GM04504 (cell line): ENCODE data around the gene ST6GALNAC3.
A peak's percentile ranks its signal among the peaks of the same experiment; 100 is the strongest.

Source experiments
- DNase-seq: peaks from one replicate; pipeline ENCODE4 v3.0.0-alpha.2; 2012; ENCODE audit warnings: low read depth

ST6GALNAC3 gene

DNA sequence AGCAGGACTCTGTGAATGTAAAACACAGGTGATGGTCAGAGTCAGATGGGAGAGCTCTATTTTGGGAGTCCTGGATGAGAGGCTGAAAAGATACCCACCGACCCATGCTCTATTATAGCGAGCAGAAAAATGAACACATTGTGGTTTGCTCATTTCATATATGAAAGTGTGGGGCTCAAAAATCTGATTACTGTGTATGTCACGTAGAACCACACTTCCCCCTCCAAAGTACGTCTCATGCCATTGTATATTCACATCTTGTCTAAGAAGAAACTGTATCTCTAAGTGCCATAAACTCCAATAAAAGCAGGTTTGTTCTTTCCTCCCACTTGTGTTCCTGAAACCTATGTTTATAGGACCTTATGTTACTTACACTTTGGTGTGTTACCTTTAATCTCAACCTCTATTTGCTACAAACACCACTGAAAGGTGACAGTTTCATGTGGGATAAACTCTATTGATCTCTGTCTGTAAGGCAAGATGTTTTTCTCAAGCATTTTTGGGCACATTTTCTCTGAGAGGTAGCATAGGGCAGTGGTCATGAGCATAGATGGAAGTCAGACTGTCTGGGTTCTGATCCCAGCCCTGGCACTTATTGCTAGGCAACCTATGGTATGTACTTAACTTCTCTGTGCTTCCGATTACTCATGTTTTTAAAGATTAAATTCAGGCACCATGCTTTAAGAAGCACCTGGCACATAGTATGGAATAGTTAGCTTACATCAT lies 214.4 kb downstream of the ST6GALNAC3 start:
- DNase-seq, result no peak

DNA sequence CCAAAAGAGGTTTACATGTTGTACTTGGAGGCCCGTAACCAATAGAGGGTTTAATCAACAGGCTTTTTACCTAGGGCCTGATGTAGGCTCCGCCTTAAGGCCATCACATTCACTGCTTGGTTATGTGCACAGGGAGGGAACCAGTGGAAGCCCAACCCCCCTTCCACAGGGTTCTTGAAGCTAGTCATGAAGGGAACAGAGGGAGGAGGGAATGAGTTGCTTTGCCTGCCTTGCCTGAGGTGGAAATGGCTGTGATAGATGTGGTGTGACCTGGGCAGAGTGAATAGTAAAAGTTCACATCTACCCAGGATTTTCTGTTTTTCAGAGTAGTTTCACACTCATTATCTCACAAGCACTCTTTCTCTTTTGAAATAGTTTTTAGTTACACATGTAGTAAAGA lies 215.1 kb downstream of the ST6GALNAC3 start:
- DNase-seq, result no peak

DNA sequence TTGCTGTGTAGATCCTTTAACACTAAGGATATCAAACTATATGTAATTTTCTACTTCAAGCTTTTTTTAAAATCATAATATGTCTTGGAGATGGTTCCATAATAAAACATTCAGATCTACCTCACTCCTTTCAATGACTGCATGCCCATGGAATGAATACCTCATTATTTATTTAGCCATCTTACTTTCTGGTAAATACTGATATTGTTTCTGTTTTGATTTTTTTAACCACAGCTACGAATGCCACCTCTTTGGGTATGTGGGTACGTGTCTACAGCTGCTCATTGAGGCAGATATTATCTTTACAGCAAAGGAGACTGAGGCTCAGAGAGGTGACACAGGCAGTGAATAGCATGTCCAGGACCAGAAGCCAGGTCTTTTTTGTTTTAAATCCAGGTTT lies 215.7 kb downstream of the ST6GALNAC3 start:
- no peak for DNase-seq

- no peak for DNase-seq
These were observed 216.6 kb downstream of the ST6GALNAC3 start for GRCh38 chr1:76291191-76291590.

GRCh38 chr1:76291737-76292136 lies 217.2 kb downstream of the ST6GALNAC3 start:
- no peak for DNase-seq

DNA sequence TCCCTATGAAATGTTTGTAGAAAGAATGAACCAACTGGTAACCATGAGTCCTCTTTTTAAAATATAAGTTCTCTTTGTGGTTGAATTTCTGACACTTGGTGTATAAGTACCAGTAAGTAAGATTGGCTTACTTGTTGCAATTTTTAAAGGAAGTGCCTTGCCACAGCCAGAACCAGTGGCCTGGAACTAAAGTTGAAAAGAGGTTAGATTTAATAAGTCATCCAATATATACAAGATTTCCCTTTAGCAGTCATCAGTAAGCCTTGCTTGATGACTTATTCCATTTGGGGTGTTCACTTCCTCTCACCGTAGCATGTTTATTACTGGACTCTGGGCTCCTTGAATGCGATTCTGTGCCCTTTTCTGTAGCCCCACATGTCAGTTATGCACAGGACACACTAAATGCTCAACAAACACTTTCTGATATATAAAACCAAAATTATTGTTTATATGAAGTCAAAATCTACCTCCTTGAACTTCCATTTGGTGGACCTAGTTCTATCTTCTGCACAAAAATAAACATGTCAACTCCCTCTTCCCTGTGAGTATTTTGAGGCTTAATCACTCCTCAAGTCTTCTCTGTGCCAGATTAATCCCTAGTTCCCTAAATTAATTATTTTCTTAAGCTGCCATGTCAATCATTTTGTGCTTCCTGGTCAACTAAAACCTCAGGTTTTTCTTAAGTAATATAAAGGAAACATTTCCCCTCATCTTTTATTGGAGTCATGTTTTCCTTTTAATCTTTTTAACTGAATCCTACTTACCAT lies 218.1 kb downstream of the ST6GALNAC3 start:
- no peak for DNase-seq

- no peak for DNase-seq
These were observed 219.3 kb downstream of the ST6GALNAC3 start for GRCh38 chr1:76293831-76294230.

- no peak for DNase-seq
These were observed 220.1 kb downstream of the ST6GALNAC3 start for GRCh38 chr1:76294482-76295194.

DNA sequence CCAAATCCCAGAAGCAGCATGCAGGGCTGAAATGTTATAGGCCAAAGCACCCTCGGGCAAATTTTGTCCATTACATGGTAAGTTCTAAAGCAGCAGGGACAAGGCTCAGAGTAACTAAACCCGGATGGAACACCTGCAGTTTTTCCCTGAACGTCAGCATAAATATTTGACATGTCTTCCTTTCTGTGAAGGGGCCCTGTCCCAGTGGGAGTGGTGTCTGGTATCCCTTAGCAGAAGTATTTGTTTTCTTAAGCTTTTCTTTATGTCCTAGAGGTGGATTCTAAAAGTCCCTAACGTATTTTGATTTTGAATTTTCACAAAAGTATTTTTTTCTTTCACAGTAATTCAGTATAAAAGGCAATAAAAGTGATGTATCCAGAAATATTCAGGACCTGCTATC lies 223.9 kb downstream of the ST6GALNAC3 start:
- no peak for DNase-seq

GRCh38 chr1:76299036-76299435 lies 224.5 kb downstream of the ST6GALNAC3 start:
- DNase-seq, result no peak

- DNase-seq, result no peak
These were observed 226.0 kb downstream of the ST6GALNAC3 start for GRCh38 chr1:76300556-76300955.

- DNase-seq, result no peak
These were observed 228.3 kb downstream of the ST6GALNAC3 start for GRCh38 chr1:76302711-76303339.

- DNase-seq, result no peak
These were observed 228.8 kb downstream of the ST6GALNAC3 start for GRCh38 chr1:76303340-76303717.

GRCh38 chr1:76313304-76313703 lies 238.8 kb downstream of the ST6GALNAC3 start:
- DNase-seq, result no peak

DNA sequence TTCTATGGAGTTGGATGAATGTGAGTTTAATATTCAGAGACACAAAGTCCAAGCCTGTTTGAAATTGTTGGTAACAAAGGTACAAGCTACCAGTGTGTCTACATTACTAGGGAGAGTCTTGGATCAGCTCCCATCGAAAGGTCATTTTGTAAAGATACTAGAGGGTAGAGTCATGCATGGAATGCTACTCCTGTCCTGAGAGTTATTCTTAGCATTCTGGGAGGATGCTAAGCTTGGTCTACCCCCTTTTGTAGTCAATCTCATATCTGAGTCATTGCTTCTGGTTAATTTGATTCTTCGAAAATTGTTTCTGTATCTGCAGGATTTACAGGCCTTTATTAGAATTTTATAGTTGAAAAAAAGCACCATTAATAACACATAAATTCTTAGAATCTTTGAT lies 240.2 kb downstream of the ST6GALNAC3 start:
- DNase-seq, result no peak

DNA sequence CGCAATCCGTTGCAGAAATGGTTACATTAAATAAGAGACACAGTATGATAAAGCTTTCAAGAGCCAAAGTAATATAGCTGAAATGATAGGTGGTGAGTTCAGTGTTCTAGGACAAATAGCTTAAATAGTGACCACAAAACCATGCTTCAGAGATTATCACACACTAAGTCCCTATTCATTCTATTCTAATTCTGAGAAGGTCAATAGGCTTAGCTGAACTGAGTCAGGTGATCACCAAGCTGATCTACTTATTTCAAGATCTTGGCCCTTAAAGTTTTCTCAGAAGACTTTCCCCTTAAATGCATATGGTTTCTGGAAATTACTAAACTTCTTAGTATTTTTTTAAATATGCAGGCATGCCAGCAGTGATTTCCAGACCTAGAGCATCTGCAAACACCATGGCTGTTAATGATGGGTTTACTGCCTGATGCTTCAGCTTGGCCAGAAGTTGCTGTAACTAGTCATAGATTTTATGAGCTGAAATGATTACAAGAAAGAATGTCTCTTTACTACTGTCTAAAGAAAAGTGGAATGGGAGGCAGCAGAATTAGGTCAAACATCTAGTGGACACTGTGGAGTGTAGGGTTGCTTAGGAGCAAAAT lies 242.9 kb downstream of the ST6GALNAC3 start:
- peak; percentile 41 for DNase-seq

DNA sequence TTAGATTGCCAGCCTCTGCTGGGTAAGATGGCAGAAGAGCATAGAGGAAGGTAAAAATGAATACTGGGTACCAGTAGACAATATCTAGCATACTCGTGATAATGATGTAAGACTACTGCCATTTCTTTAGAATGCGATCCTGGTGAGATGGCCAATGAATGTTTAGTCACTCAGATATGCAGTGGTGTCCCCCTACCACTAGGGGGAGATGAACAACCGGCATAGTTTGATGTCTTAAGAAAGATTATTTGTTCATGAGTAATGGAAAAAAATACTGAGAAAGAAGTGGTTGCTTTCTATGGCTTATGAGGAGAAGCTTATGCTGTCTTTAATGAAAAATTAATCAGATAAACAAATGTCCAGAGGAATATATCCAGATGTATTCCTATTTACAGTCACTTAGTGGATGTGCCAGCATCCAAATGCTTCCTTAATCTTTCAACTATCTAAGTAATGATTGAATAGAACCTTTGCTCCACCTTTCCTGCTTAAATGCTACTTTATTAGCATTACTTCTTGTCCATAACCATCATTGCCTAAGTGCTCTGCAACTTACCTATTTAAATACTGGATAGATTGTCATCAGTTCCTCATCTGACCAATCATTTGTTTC lies 256.6 kb downstream of the ST6GALNAC3 start:
- peak; percentile 38 for DNase-seq

DNA sequence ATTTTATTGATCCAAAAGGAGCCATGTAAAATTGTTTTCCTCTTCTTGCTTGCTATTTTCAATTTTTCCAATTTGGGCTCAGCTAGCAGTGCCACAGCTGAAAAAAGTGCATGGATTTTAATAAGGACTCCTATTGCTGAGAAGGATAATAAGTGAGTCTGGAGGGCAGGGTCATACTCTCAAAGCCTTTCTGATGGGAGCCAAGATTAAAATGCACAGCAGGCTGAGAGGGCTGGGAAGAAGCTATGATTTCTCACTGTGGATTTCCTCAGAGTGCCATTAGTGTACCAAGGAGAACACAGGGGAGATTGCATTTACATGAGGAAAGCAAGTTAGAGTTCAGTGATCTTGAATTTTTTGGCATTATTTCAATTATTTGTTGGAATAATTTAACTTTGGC lies 261.3 kb downstream of the ST6GALNAC3 start:
- no peak for DNase-seq

DNA sequence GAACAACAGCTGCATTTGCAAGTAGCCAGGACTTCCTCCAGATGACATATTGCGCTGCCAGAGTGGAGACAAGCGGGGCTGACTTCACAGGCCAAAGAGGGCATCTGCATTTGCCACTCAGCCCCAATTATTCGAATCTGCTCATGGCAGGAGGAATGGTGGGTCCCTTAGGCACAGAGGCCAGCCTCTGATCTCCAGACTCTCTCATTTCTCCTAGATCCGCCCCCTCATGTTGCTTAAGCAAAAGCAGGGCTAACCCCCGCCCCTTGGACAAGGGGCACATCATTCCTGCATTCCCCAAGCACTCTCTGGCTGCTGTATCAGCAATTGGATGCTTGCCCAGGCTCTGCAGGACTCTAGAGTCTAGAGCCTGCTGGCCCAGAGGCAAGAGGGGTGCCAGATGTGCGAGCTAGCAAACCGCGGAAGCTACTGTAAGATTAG lies 262.4 kb downstream of the ST6GALNAC3 start:
- peak; percentile 82 for DNase-seq

GRCh38 chr1:76337542-76338219 lies 263.1 kb downstream of the ST6GALNAC3 start:
- no peak for DNase-seq

DNA sequence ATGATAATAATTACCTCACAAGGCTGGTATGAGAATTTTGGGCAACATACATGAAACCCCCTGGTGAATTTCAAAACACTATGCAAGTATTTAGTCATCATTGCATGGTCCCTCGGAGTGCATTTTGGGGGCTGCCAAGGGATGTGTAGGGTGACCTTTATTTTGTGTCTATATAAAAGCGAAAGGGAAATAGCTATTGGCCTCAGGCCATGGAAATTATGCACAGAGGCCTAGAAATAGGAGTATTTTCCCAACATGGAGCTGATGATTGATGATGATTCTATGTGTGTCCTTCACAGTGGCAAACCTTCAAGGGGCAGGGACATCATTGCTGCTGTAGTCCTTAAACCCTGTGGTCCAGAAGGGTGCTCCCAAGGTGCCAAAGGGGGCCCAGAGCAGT lies 265.5 kb downstream of the ST6GALNAC3 start:
- no peak for DNase-seq
